ENCODE measurements around the gene FAM20A.

GRCh38 chr17:68566442-68566738 lies 34.8 kb downstream of the FAM20A start:
- no peak for TF ChIP-seq CTCF (IDR thresholded peaks at IDR 0.05)
- no peak for TF ChIP-seq POLR2A (IDR thresholded peaks at IDR 0.05)
